Caco-2 (cell line): ENCODE measurements around the gene PPP2R2D. TPM values are rescaled to one million over a fixed set of nuclear protein-coding genes. Genes with fewer than 3 reads are reported as not detected.
"Not testable (repeated sequence)": the region's sequence is repeated elsewhere in the genome, so short reads cannot be mapped to it uniquely, and the experiment has no call there.

Experiments
- BruUV-seq: library from RNA; stranded (reverse); fragments of 400-500 nt; replicated peaks from 2 replicates; lab custom pipeline; 2021; lab: Mats Ljungman, UMichigan
- CTCF ChIA-PET: fragments of 300-600 bp; sonication (Branson Sonifier 250); formaldehyde crosslinking; loops from one replicate; lab custom pipeline; 2022; ENCODE audit warnings: antibody characterized with exemption; lab: Charles Lee
- POLR2A ChIA-PET: fragments of 300-600 bp; sonication (Branson Sonifier 250); formaldehyde crosslinking; loops from one replicate; lab custom pipeline; 2022; ENCODE audit warnings: antibody characterized with exemption; lab: Charles Lee
- DNase-seq, 2 experiments: peaks; one replicate each; pipeline versions ENCODE4 v3.0.0 to v3.0.0-alpha.2; 2020 to 2022
- H3K27me3 ChIP-seq: replicated peaks from 2 replicates; pipeline ENCODE4 v1.6.0; 2011; ENCODE audit warnings: low read length; ENCODE audit not compliant: control insufficient read depth, insufficient read depth
- H3K36me3 ChIP-seq: 2 replicates; pipeline ENCODE4 v1.5.1; 2011; ENCODE audit warnings: low read length; ENCODE audit not compliant: control insufficient read depth, insufficient read depth
- H3K4me1 ChIP-seq: fragments of 250-450 bp; sonication (Bioruptor Pico); 2 replicates; pipeline ENCODE4 v1.5.1; 2020; ENCODE audit warnings: mild to moderate bottlenecking
- H3K4me3 ChIP-seq: 2 replicates; pipeline ENCODE4 v1.5.1; 2011; ENCODE audit warnings: low read depth, mild to moderate bottlenecking, control low read depth, low read length
- H3K9me3 ChIP-seq: fragments of 250-450 bp; sonication (Bioruptor Pico); 2 replicates; pipeline ENCODE4 v1.5.1; 2020; ENCODE audit warnings: mild to moderate bottlenecking, moderate library complexity
- H3K27ac Mint-ChIP-seq: one replicate; pipeline ENCODE4 v1.8.0; 2022; ENCODE audit warnings: mixed read lengths; ENCODE audit not compliant: unreplicated experiment
- H3K27me3 Mint-ChIP-seq: one replicate; pipeline ENCODE4 v1.8.0; 2022; ENCODE audit warnings: mixed read lengths; ENCODE audit not compliant: insufficient read depth, unreplicated experiment
- H3K36me3 Mint-ChIP-seq: one replicate; pipeline ENCODE4 v1.8.0; 2022; ENCODE audit warnings: mild to moderate bottlenecking, mixed read lengths; ENCODE audit not compliant: insufficient read depth, unreplicated experiment
- H3K4me1 Mint-ChIP-seq: one replicate; pipeline ENCODE4 v1.8.0; 2022; ENCODE audit warnings: low read depth, mixed read lengths; ENCODE audit not compliant: unreplicated experiment
- H3K4me3 Mint-ChIP-seq: one replicate; pipeline ENCODE4 v1.8.0; 2022; ENCODE audit warnings: mild to moderate bottlenecking, moderate library complexity, mixed read lengths; ENCODE audit not compliant: unreplicated experiment
- H3K9me3 Mint-ChIP-seq: one replicate; pipeline ENCODE4 v1.8.0; 2022; ENCODE audit warnings: mixed read lengths; ENCODE audit not compliant: unreplicated experiment
- CTCF ChIP-seq, 2 experiments: fragments of 200-600 bp in 1 of 2; IDR thresholded peaks; 1 replicate in 1 of 2; 2 replicates in 1 of 2; pipeline versions ENCODE4 v1.5.1 to v1.8.0; 2011 to 2022; ENCODE audit warnings: antibody characterized with exemption in 1 of 2, control low read depth in 1 of 2, inconsistent platforms in 1 of 2, low read depth in 1 of 2, low read length in 1 of 2, mild to moderate bottlenecking in 1 of 2, moderate library complexity in 1 of 2; ENCODE audit not compliant: insufficient read depth in 1 of 2, severe bottlenecking in 1 of 2, unreplicated experiment in 1 of 2
- intact Hi-C: fragments of 100-400 bp; cut with micrococcal nuclease; formaldehyde crosslinking; loops from one replicate; pipeline ENCODE4 v1.10.0; 2022; ENCODE audit not compliant: unreplicated experiment
- total RNA-seq: library from RNA; stranded (reverse); gene quantifications from 2 replicates; pipeline ENCODE4 v1.2.3, GENCODE V29; 2022

Gene PPP2R2D
- total RNA-seq, 1 experiment from 2014 or later: 34.4 TPM

GRCh38 chr10:131919461-131919860, 18.7 kb downstream of the PPP2R2D start:
- H3K4me3 ChIP-seq, H3K36me3 ChIP-seq, H3K4me3 Mint-ChIP-seq, DNase-seq, H3K9me3 Mint-ChIP-seq, POLR2A ChIA-PET, BruUV-seq, intact Hi-C loops, H3K4me1 ChIP-seq, CTCF ChIA-PET, H3K9me3 ChIP-seq, H3K27me3 Mint-ChIP-seq, H3K27me3 ChIP-seq, H3K27ac Mint-ChIP-seq: not testable (repeated sequence)
- Mint-ChIP-seq H3K36me3 (peaks cover 15% of the 10 kb centered on the region), H3K4me1 (peaks cover 21% of the 10 kb centered on the region)

DNA sequence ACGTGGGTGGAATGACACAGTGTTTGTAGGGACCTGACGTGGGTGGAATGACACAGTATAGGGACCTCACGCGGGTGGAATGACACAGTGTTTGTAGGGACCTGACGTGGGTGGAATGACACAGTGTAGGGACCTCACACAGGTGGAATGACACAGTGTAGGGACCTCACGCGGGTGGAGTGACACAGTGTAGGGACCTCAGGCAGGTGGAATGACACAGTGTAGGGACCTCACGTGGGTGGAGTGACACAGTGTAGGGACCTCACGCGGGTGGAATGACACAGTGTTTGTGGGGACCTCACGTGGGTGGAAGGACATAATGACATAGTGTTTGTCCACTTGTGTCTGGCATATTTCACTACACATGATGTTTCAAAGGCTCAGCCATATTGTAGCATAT, 19.3 kb downstream of the PPP2R2D start:
- H3K27me3 ChIP-seq: no peaks in the 10 kb centered on the region
- H3K36me3 ChIP-seq: no peaks in the 10 kb centered on the region
- BruUV-seq: no TSS peak
- H3K27me3 Mint-ChIP-seq: no peaks in the 10 kb centered on the region
- H3K4me1 Mint-ChIP-seq: peaks cover 21% of the 10 kb centered on the region
- peaks cover 6% of the 10 kb centered on the region; the same call in 1 of the 2 replicates for H3K9me3 ChIP-seq
- H3K4me3 Mint-ChIP-seq: no peak overlapping the region
- no peaks in the 10 kb centered on the region for H3K4me1 ChIP-seq
- no peak overlapping the region for H3K4me3 ChIP-seq
- no peak for TF ChIP-seq CTCF (IDR thresholded peaks at IDR 0.05; ENCODE audit: insufficient read depth in 1 of 2, low read depth in 1 of 2, low read length in 1 of 2, severe bottlenecking in 1 of 2, unreplicated experiment in 1 of 2)
- intact Hi-C loops: no loop called here
- DNase-seq: no peak
- peaks cover 13% of the 10 kb centered on the region for H3K36me3 Mint-ChIP-seq
- no peaks in the 10 kb centered on the region for H3K9me3 Mint-ChIP-seq
- CTCF ChIA-PET: no interaction called here
- POLR2A ChIA-PET: no interaction called here
- H3K27ac Mint-ChIP-seq: no peak overlapping the region

DNA sequence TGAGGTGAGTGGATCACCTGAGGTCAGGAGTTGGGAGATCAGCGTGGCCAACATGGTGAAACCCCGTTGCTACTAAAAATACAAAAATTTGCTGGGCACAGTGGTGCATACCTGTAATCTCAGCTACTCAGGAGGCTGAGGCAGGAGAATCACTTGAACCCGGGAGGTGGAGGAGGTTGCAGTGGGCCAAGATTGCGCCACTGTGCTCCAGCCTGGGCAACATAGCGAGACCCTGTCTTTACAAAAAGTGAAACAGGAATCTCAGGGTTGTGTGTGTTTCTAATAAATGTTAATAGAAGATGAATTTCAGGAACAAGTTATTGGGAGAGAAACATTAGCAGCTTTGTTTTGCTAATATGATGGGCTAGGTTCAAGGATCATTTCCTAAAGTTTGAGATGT, 19.9 kb downstream of the PPP2R2D start:
- no peak overlapping the region for H3K27ac Mint-ChIP-seq
- intact Hi-C loops: no loop called here
- TF ChIP-seq CTCF (IDR thresholded peaks at IDR 0.05; ENCODE audit: insufficient read depth in 1 of 2, low read depth in 1 of 2, low read length in 1 of 2, severe bottlenecking in 1 of 2, unreplicated experiment in 1 of 2): no peak
- peaks cover 21% of the 10 kb centered on the region for H3K4me1 Mint-ChIP-seq
- ChIA-PET POLR2A (no interaction called here), CTCF (no interaction called here)
- peaks cover 13% of the 10 kb centered on the region for H3K36me3 Mint-ChIP-seq
- no peaks in the 10 kb centered on the region for H3K36me3 ChIP-seq
- no peak for DNase-seq
- BruUV-seq: no TSS peak
- no peaks in the 10 kb centered on the region for H3K27me3 Mint-ChIP-seq
- H3K4me3 Mint-ChIP-seq: no peak overlapping the region
- H3K27me3 ChIP-seq: no peaks in the 10 kb centered on the region
- no peaks in the 10 kb centered on the region for H3K9me3 Mint-ChIP-seq
- no peak overlapping the region for H3K4me3 ChIP-seq
- H3K9me3 ChIP-seq: peaks cover 6% of the 10 kb centered on the region; the same call in 1 of the 2 replicates
- H3K4me1 ChIP-seq: no peaks in the 10 kb centered on the region

DNA sequence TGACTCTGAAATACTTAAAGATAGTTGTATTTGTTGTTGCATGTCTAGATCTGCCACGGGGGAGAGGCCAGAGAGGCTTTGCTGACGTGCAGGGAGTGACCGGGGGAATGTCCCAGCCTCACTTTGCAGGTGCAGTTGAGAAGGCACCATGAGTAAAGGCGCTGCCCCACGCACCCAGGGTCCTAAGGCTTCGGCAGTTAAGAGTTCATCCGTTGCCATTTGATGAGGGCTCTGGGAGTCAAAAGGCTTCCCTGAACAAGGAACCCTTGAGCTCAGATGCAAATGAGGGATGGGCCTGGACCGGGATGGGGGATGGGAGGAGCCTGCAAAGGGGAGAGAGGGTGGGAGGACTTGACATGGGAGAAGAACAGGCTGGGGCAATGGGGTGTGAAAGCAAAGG, 20.4 kb downstream of the PPP2R2D start:
- H3K27me3 ChIP-seq: no peaks in the 10 kb centered on the region
- no peaks in the 10 kb centered on the region for H3K27me3 Mint-ChIP-seq
- H3K9me3 ChIP-seq: peaks cover 6% of the 10 kb centered on the region; the same call in 1 of the 2 replicates
- H3K4me1 Mint-ChIP-seq: peaks cover 21% of the 10 kb centered on the region
- no peaks in the 10 kb centered on the region for H3K36me3 ChIP-seq
- CTCF ChIA-PET: no interaction called here
- no peak overlapping the region for H3K4me3 ChIP-seq
- POLR2A ChIA-PET: no interaction called here
- H3K9me3 Mint-ChIP-seq: no peaks in the 10 kb centered on the region
- no peaks in the 10 kb centered on the region for H3K4me1 ChIP-seq
- intact Hi-C loops: no loop called here
- DNase-seq: no peak
- H3K27ac Mint-ChIP-seq: no peak overlapping the region
- H3K36me3 Mint-ChIP-seq: peaks cover 13% of the 10 kb centered on the region
- no peak overlapping the region for H3K4me3 Mint-ChIP-seq
- no peak for TF ChIP-seq CTCF (IDR thresholded peaks at IDR 0.05; ENCODE audit: insufficient read depth in 1 of 2, low read depth in 1 of 2, low read length in 1 of 2, severe bottlenecking in 1 of 2, unreplicated experiment in 1 of 2)
- no TSS peak for BruUV-seq
